Body of pancreas (tissue), 4 donors: Measurements from ENCODE around the gene BTBD1.

Experiments used
- POLR2A ChIP-seq, 3 donors: fragments of 450-650 bp; IDR thresholded peaks; one replicate each; pipeline ENCODE4 v1.6.1; 2016; ENCODE audit warnings: antibody characterized with exemption in 3 of 3, mild to moderate bottlenecking in 2 of 3
- TF ChIP-seq, protein P1 (sequence below), 7 experiments: fragments of 450-650 bp in 4 of 7; fragments of 200-600 bp in 3 of 7; sonication (generic) in 3 of 7; IDR thresholded peaks; one replicate each; pipeline ENCODE4 v1.5.1; 2016 to 2019; ENCODE audit warnings: antibody characterized with exemption in 7 of 7

- TF ChIP-seq, protein P1, sequence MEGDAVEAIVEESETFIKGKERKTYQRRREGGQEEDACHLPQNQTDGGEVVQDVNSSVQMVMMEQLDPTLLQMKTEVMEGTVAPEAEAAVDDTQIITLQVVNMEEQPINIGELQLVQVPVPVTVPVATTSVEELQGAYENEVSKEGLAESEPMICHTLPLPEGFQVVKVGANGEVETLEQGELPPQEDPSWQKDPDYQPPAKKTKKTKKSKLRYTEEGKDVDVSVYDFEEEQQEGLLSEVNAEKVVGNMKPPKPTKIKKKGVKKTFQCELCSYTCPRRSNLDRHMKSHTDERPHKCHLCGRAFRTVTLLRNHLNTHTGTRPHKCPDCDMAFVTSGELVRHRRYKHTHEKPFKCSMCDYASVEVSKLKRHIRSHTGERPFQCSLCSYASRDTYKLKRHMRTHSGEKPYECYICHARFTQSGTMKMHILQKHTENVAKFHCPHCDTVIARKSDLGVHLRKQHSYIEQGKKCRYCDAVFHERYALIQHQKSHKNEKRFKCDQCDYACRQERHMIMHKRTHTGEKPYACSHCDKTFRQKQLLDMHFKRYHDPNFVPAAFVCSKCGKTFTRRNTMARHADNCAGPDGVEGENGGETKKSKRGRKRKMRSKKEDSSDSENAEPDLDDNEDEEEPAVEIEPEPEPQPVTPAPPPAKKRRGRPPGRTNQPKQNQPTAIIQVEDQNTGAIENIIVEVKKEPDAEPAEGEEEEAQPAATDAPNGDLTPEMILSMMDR (IDR thresholded peaks at IDR 0.05): no peak
- TF ChIP-seq POLR2A (IDR thresholded peaks at IDR 0.05): no peak
These were observed 97.7 kb downstream of the BTBD1 start for GRCh38 chr15:82969353-82969752.
